K562 (cell line): Measurements from ENCODE around the gene SRI. TPM values are rescaled to one million over a fixed set of nuclear protein-coding genes. Genes with fewer than 3 reads are reported as not detected.

Experiments used
- ATAC-seq: fragments of 200-7000 bp; cut with Tn5 transposase; 3 replicates; pipeline ENCODE4 v1.9.1; 2020; ENCODE audit warnings: moderate library complexity
- BruUV-seq: library from RNA; stranded (reverse); fragments of 400-500 nt; replicated peaks from 2 replicates; lab custom pipeline; 2021; lab: Mats Ljungman, UMichigan
- CTCF ChIA-PET: fragments of 300-600 bp; formaldehyde crosslinking; extraction: SDS; loops from one replicate; lab custom pipeline; 2021; ENCODE audit warnings: low intra/inter-chr PET ratio; lab: Yijun Ruan, JAX
- POLR2A ChIA-PET: fragments of 300-600, 350-650 bp; sonication (Branson Sonifier 250); formaldehyde crosslinking; extraction: SDS; loops from one replicate; lab custom pipeline; 2021; ENCODE audit warnings: antibody characterized with exemption, inconsistent platforms; lab: Yijun Ruan, JAX
- DNase-seq, 4 experiments: peaks; one replicate each; pipeline versions ENCODE4 v3.0.0 to v3.0.0-alpha.2; 2011 to 2018; ENCODE audit warnings: low spot score in 3 of 4, mixed read lengths in 3 of 4; ENCODE audit errors: extremely low read depth in 1 of 4
- FAIRE-seq: peaks from 2 replicates; lab custom pipeline; 2011; peaks lifted over from hg19 to GRCh38; lab: Jason Lieb, UNC
- H2AFZ ChIP-seq: 2 replicates; pipeline ENCODE4 v1.6.0; 2011; ENCODE audit warnings: low read depth, low read length, control low read depth, inconsistent platforms
- H3K27ac ChIP-seq: fragments of 200-600 bp; 3 replicates; pipeline ENCODE4 v1.8.0; 2011; ENCODE audit warnings: low read depth, mild to moderate bottlenecking, control low read depth, inconsistent platforms, low read length, moderate library complexity, mixed read lengths; ENCODE audit errors: extremely low read depth
- H3K27me3 ChIP-seq, 2 experiments: fragments of 300-600 bp in 1 of 2; 2 replicates in 1 of 2; 3 replicates in 1 of 2; pipeline versions ENCODE4 v1.6.0 to v1.8.0; 2011; ENCODE audit warnings: inconsistent platforms in 2 of 2, low read length in 2 of 2, mild to moderate bottlenecking in 1 of 2, mixed read lengths in 1 of 2, moderate library complexity in 1 of 2; ENCODE audit not compliant: control insufficient read depth in 2 of 2, insufficient read depth in 2 of 2
- H3K36me3 ChIP-seq: fragments of 300-600 bp; 3 replicates; pipeline ENCODE4 v1.8.0; 2011; ENCODE audit warnings: mild to moderate bottlenecking, low read length, inconsistent platforms; ENCODE audit not compliant: control insufficient read depth, insufficient read depth
- H3K4me1 ChIP-seq, 2 experiments: fragments of 200-600 bp in 1 of 2; replicated peaks in 1 of 2; 2 replicates in 1 of 2; 3 replicates in 1 of 2; pipeline versions ENCODE4 v1.5.1 to v1.8.0; 2011; ENCODE audit warnings: inconsistent platforms in 2 of 2, low read length in 2 of 2, mild to moderate bottlenecking in 1 of 2, mixed read lengths in 1 of 2, moderate library complexity in 1 of 2; ENCODE audit not compliant: control insufficient read depth in 2 of 2, insufficient read depth in 2 of 2
- H3K4me2 ChIP-seq: 2 replicates; pipeline ENCODE4 v1.6.1; 2011; ENCODE audit warnings: low read length, control low read depth, inconsistent platforms, mixed read lengths; ENCODE audit not compliant: insufficient read depth
- H3K4me3 ChIP-seq: fragments of 200-600 bp; sonication (generic), shearing (Covaris generic); 2 replicates; pipeline ENCODE4 v1.5.1; 2016; ENCODE audit warnings: control low read depth, inconsistent platforms
- H3K79me2 ChIP-seq: fragments of 200-600 bp; 3 replicates; pipeline ENCODE4 v1.8.0; 2011; ENCODE audit warnings: low read length, inconsistent platforms; ENCODE audit not compliant: control insufficient read depth, insufficient read depth
- H3K9ac ChIP-seq, 2 experiments: 2 replicates each; pipeline versions ENCODE4 v1.6.0 to v1.6.1; 2011; ENCODE audit warnings: low read depth in 2 of 2, low read length in 2 of 2, control low read depth in 1 of 2, inconsistent platforms in 1 of 2, mild to moderate bottlenecking in 1 of 2, mixed read lengths in 1 of 2; ENCODE audit not compliant: insufficient read depth in 1 of 2
- H3K9me1 ChIP-seq: one replicate; pipeline ENCODE4 v1.6.0; 2011; ENCODE audit warnings: inconsistent platforms, mild to moderate bottlenecking, low read length, moderate library complexity; ENCODE audit not compliant: control insufficient read depth, insufficient read depth
- H3K9me3 ChIP-seq: replicated peaks from 2 replicates; pipeline ENCODE4 v1.5.1; 2011; ENCODE audit warnings: low read depth, low read length, inconsistent platforms; ENCODE audit not compliant: control insufficient read depth, insufficient read depth
- H4K20me1 ChIP-seq: replicated peaks from 2 replicates; pipeline ENCODE4 v1.6.1; 2011; ENCODE audit warnings: low read length, inconsistent platforms, mixed read lengths; ENCODE audit not compliant: control insufficient read depth, insufficient read depth
- CBFA2T3 ChIP-seq: fragments of 450-650 bp; IDR thresholded peaks from 2 replicates; pipeline ENCODE4 v1.6.1; 2017
- CSDE1 ChIP-seq, 2 experiments: fragments of 450-650 bp; IDR thresholded peaks; 2 replicates each; pipeline ENCODE4 v1.6.1; 2016; ENCODE audit warnings: mild to moderate bottlenecking in 1 of 2
- ILK ChIP-seq: fragments of 450-650 bp; IDR thresholded peaks from 2 replicates; pipeline ENCODE4 v1.6.1; 2016; ENCODE audit warnings: missing genetic modification characterization, low read depth, mild to moderate bottlenecking, missing compliant biosample characterization, moderate library complexity, borderline replicate concordance
- KLF13 ChIP-seq: fragments of 450-650 bp; IDR thresholded peaks from 2 replicates; pipeline ENCODE4 v1.6.1; 2016; ENCODE audit warnings: missing genetic modification characterization, low read depth, mild to moderate bottlenecking, missing compliant biosample characterization, moderate library complexity, borderline replicate concordance
- PYGO2 ChIP-seq: fragments of 450-650 bp; IDR thresholded peaks from 2 replicates; pipeline ENCODE4 v1.6.1; 2016; ENCODE audit warnings: mild to moderate bottlenecking, missing genetic modification characterization, moderate library complexity, missing compliant biosample characterization
- SMAD1 ChIP-seq: fragments of 150-350 bp; IDR thresholded peaks from 2 replicates; pipeline ENCODE4 v1.6.1; 2014; ENCODE audit warnings: low read length, low read depth; ENCODE audit not compliant: partially characterized antibody
- SUPT5H ChIP-seq: fragments of 450-650 bp; IDR thresholded peaks from 2 replicates; pipeline ENCODE4 v1.6.1; 2016
- TEAD4 ChIP-seq, 2 experiments: sonication (generic) in 1 of 2; formaldehyde crosslinking in 1 of 2; IDR thresholded peaks; 2 replicates each; pipeline versions ENCODE4 v1.6.1 to v1.8.0; 2012 to 2022; ENCODE audit warnings: borderline replicate concordance in 1 of 2, inconsistent platforms in 1 of 2, low read length in 1 of 2, mild to moderate bottlenecking in 1 of 2, missing genetic modification reagents in 1 of 2
- ZBTB1 ChIP-seq: sonication (generic); formaldehyde crosslinking; IDR thresholded peaks from 2 replicates; pipeline ENCODE4 v1.8.1; 2023; ENCODE audit warnings: missing genetic modification reagents, low read depth, mild to moderate bottlenecking, borderline replicate concordance
- ZFPM2 ChIP-seq: fragments of 250-450 bp; sonication (Bioruptor Pico); IDR thresholded peaks from 2 replicates; pipeline ENCODE4 v1.5.1; 2022; ENCODE audit warnings: mild to moderate bottlenecking
- ZNF274 ChIP-seq: IDR thresholded peaks from 2 replicates; pipeline ENCODE4 v1.6.1; 2011; ENCODE audit warnings: low read depth, mild to moderate bottlenecking, low read length, moderate library complexity, borderline replicate concordance
- ZNF384 ChIP-seq: IDR thresholded peaks from 2 replicates; pipeline ENCODE4 v1.6.1; 2012; ENCODE audit warnings: low read depth, low read length, improper control_type of control experiment
- ZNF436 ChIP-seq: fragments of 250-450, 450-650 bp; sonication (Bioruptor Pico); formaldehyde crosslinking; IDR thresholded peaks from 2 replicates; pipeline ENCODE4 v1.7.0; 2020; ENCODE audit warnings: mild to moderate bottlenecking
- ZNF764 ChIP-seq: fragments of 250-450 bp; sonication (Bioruptor Pico); IDR thresholded peaks from 2 replicates; pipeline ENCODE4 v1.4.0; 2020; ENCODE audit warnings: low read depth, mild to moderate bottlenecking, moderate library complexity
- WGBS: fragments of 100-300 bp; shearing (Covaris generic); methylation state at CpG from one replicate; pipeline ENCODE4 v1.1.6; 2016; ENCODE audit warnings: low coverage, mixed read lengths; ENCODE audit not compliant: insufficient coverage; ENCODE audit errors: missing lambda C conversion rate; 5-methylcytosine and 5-hydroxymethylcytosine counted together
- in situ Hi-C: fragments of 300-500 bp; cut with MboI; formaldehyde crosslinking; loops from 4 replicates; pipeline ENCODE4 v1.15.0; 2018; ENCODE audit warnings: inconsistent platforms, mixed read lengths
- intact Hi-C: fragments of 100-400 bp; cut with micrococcal nuclease; formaldehyde crosslinking; loops from 2 replicates; pipeline ENCODE4 v1.14.2; 2022
- polyA plus RNA-seq, 8 experiments: library from polyadenylated mRNA; depleted of rRNA in 4 of 8; stranded (reverse) in 5 of 8; unstranded in 3 of 8; fragments of >200 nt; fragmentation: Nextera tagmentation in 2 of 8; fragmentation: Illumina TruSeq in 1 of 8; extraction: Ambion mirVana in 2 of 8; extraction: Trizol in 1 of 8; gene quantifications; 2 replicates each; pipeline versions ENCODE4 v1.2.1 to v1.2.3, GENCODE V29; 2011 to 2014; ENCODE audit warnings: inconsistent platforms in 1 of 8, missing spikeins in 1 of 8
- total RNA-seq, 7 experiments: library from RNA; depleted of rRNA in 6 of 7; stranded (reverse); fragments of >200 nt in 6 of 7; fragmentation: Illumina TruSeq in 2 of 7; extraction: Trizol in 2 of 7; gene quantifications; 2 replicates each; pipeline versions ENCODE4 v1.2.1 to v1.2.3, GENCODE V29; 2011 to 2021; ENCODE audit warnings: low replicate concordance in 1 of 7
- TF ChIP-seq, protein P1 (sequence below): sonication (generic); formaldehyde crosslinking; IDR thresholded peaks from 2 replicates; pipeline ENCODE4 v1.8.1; 2022; ENCODE audit warnings: missing genetic modification reagents

Gene SRI
- total and polyA plus RNA-seq, 9 of the 15 experiments (the other 6 are each of a cell fraction or from before 2014, with no cell fraction given): 56.4 to 158 (median 119) TPM

DNA sequence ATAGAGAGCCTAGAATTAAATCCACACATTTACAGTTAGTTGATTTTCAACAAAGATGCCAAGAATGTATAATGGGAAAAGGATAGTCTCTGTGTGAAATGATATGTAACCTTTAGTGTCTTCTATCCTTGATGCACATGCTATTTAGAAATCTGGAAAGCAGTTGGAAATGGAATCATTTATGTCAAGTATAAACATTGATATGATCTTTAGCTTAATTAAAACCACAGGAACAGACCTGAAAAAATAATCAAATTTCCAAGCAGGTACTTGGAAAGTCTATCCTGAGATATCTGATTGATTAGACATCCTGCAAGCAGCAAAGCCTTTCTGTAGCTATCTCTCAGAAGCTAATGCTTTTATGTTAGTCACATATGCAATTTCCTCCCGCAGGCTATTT is 24.4 kb upstream of the SRI start:
- no peak overlapping the region for H2AFZ ChIP-seq
- in situ Hi-C loops (loop anchor here (25.0 kb wide), 1 partner anchor 1893 kb away; no protein-coding TSS in a partner anchor), intact Hi-C loops (loop anchor here (5.0 to 10.0 kb wide), 2 partner anchors 1378 to 1911 kb away; partner anchors contain the start of gene STEAP1)
- no peak overlapping the region for H3K9ac ChIP-seq
- H3K4me2 ChIP-seq: no peak overlapping the region
- POLR2A ChIA-PET: no interaction called here
- no peaks in the 10 kb centered on the region for H3K9me1 ChIP-seq
- 0% methylated on average over 1 of the region's 1 CpG for WGBS
- H4K20me1 ChIP-seq: no peaks in the 10 kb centered on the region
- H3K79me2 ChIP-seq: no peaks in the 10 kb centered on the region
- CTCF ChIA-PET: no interaction called here
- no peaks in the 10 kb centered on the region for H3K27me3 ChIP-seq
- DNase-seq: no peak
- H3K4me1 ChIP-seq: no peaks in the 10 kb centered on the region
- TF ChIP-seq, protein P1, sequence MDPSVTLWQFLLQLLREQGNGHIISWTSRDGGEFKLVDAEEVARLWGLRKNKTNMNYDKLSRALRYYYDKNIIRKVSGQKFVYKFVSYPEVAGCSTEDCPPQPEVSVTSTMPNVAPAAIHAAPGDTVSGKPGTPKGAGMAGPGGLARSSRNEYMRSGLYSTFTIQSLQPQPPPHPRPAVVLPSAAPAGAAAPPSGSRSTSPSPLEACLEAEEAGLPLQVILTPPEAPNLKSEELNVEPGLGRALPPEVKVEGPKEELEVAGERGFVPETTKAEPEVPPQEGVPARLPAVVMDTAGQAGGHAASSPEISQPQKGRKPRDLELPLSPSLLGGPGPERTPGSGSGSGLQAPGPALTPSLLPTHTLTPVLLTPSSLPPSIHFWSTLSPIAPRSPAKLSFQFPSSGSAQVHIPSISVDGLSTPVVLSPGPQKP (CRISPR knock-in tag): no peak
- TF ChIP-seq ZBTB1 (CRISPR knock-in tag) (no peak), ILK (no peak), SUPT5H (no peak), PYGO2 (tag) (no peak), ZFPM2 (CRISPR knock-in tag) (no peak), ZNF274 (no peak), TEAD4 (IDR thresholded peaks at IDR 0.05; ENCODE audit: low read length) (no peak), TEAD4 (CRISPR knock-in tag; IDR thresholded peaks at IDR 0.05; ENCODE audit: borderline replicate concordance) (no peak), CSDE1 (IDR thresholded peaks at IDR 0.05) (no peak), CBFA2T3 (no peak), ZNF436 (CRISPR knock-in tag) (no peak), SMAD1 (no peak), ZNF384 (no peak), ZNF764 (CRISPR knock-in tag) (no peak), KLF13 (no peak)
- BruUV-seq: no TSS peak
- no peak overlapping the region for H3K27ac ChIP-seq
- no peaks in the 10 kb centered on the region for H3K9me3 ChIP-seq
- FAIRE-seq: no peak
- no peak overlapping the region for H3K4me3 ChIP-seq
- no peaks in the 10 kb centered on the region for H3K36me3 ChIP-seq
- ATAC-seq: no peak
